NCI-H748 (cell line): ENCODE measurements around the gene DPM2.
A peak's percentile ranks its signal among the peaks of the same experiment; 100 is the strongest.

ENCODE experiments used
- DNase-seq: peaks from one replicate; lab custom pipeline; 2025; ENCODE audit not compliant: unreplicated experiment; lab: John Stamatoyannopoulos, UW

The DPM2 gene

GRCh38 chr9:127903557-127904475 lies 33.8 kb downstream of the DPM2 start:
- no peak for DNase-seq

- peak; percentile 82 for DNase-seq
Observed at GRCh38 chr9:127899128-127899943, 38.3 kb downstream of the DPM2 start, which contains the start of gene ST6GALNAC6. TSS of gene ST6GALNAC6 (minus strand) at chr9:127899603. CDS start at chr9:127897981, 1,622 bp downstream.

- peak; percentile 39 for DNase-seq
Observed at GRCh38 chr9:127898433-127899127, 39.1 kb downstream of the DPM2 start.

GRCh38 chr9:127897193-127897692 lies 40.4 kb downstream of the DPM2 start:
- DNase-seq: peak; percentile 68

GRCh38 chr9:127896395-127897192 lies 41.1 kb downstream of the DPM2 start:
- no peak for DNase-seq

GRCh38 chr9:127895811-127896210 lies 41.8 kb downstream of the DPM2 start:
- DNase-seq: no peak

- DNase-seq: no peak
Observed at GRCh38 chr9:127893392-127893791, 44.3 kb downstream of the DPM2 start.

- DNase-seq: no peak
Observed at GRCh38 chr9:127892831-127893230, 44.8 kb downstream of the DPM2 start.

GRCh38 chr9:127890053-127890452 lies 47.6 kb downstream of the DPM2 start:
- DNase-seq: no peak

- no peak for DNase-seq
Observed at GRCh38 chr9:127887792-127888191, 49.9 kb downstream of the DPM2 start.

- no peak for DNase-seq
Observed at GRCh38 chr9:127886401-127886972, 51.2 kb downstream of the DPM2 start.

- DNase-seq: no peak
Observed at GRCh38 chr9:127885508-127886281, 52.0 kb downstream of the DPM2 start.
